Ovary (tissue), 9 donors: ENCODE data around the gene SEMA6D. TPM values are rescaled to one million over a fixed set of nuclear protein-coding genes. Genes with fewer than 3 reads are reported as not detected.

Experiments used
- DNase-seq, 5 donors: peaks; one replicate each; pipeline ENCODE4 v3.0.0-alpha.2; 2019 to 2020
- H3K27ac ChIP-seq, 2 donors: fragments of 200-600 bp; one replicate each; pipeline versions ENCODE4 v1.5.1 to v1.8.0; 2019 to 2022
- H3K27me3 ChIP-seq: fragments of 200-600 bp; one replicate; pipeline ENCODE4 v1.8.0; 2022
- H3K36me3 ChIP-seq: fragments of 200-600 bp; sonication (generic); one replicate; pipeline ENCODE4 v1.5.1; 2019
- H3K4me1 ChIP-seq: one replicate; pipeline ENCODE4 v1.8.1; 2013; ENCODE audit warnings: mild to moderate bottlenecking, moderate library complexity; ENCODE audit not compliant: insufficient read depth
- H3K4me3 ChIP-seq: fragments of 200-600 bp; sonication (generic); one replicate; pipeline ENCODE4 v1.5.1; 2017
- H3K9me3 ChIP-seq, 2 donors: fragments of 200-600 bp in 1 of 2; sonication (generic) in 1 of 2; one replicate each; pipeline versions ENCODE4 v1.5.1 to v1.8.1; 2013 to 2019; ENCODE audit warnings: mild to moderate bottlenecking in 1 of 2, moderate library complexity in 1 of 2
- CTCF ChIP-seq, 3 donors: fragments of 450-650 bp in 2 of 3; fragments of 200-600 bp in 1 of 3; IDR thresholded peaks; one replicate each; pipeline versions ENCODE4 v1.5.1 to v1.8.0; 2016 to 2022; ENCODE audit warnings: antibody characterized with exemption in 3 of 3, mild to moderate bottlenecking in 1 of 3
- EP300 ChIP-seq: sonication (generic); formaldehyde crosslinking; IDR thresholded peaks from one replicate; pipeline ENCODE4 v1.6.1; 2017; ENCODE audit warnings: antibody characterized with exemption
- POLR2A ChIP-seq: fragments of 450-650 bp; IDR thresholded peaks from one replicate; pipeline ENCODE4 v1.6.1; 2017; ENCODE audit warnings: antibody characterized with exemption, mild to moderate bottlenecking, moderate library complexity
- WGBS, 3 donors: extraction: QIAGEN DNeasy Blood & Tissue Kit in 1 of 3; methylation state at CpG; one replicate each; pipeline versions ENCODE4 v1.1.5 to v1.1.7; 2013 to 2017; 5-methylcytosine and 5-hydroxymethylcytosine counted together
- intact Hi-C, 4 donors: fragments of 100-400 bp; cut with DNase I; formaldehyde crosslinking; loops; one replicate each; pipeline versions ENCODE4 v1.11.0 to v1.15.1; 2022 to 2023
- polyA plus RNA-seq, 2 donors: library from polyadenylated mRNA; stranded (reverse); fragments of 200-250 nt in 1 of 2; fragments of 350-450 nt in 1 of 2; fragmentation: Illumina TruSeq in 1 of 2; extraction: RNeasy Lipid Tissue Mini Kit (QIAGEN cat#74804) in 1 of 2; gene quantifications; one replicate each; pipeline ENCODE4 v1.2.3, GENCODE V29; 2013 to 2014
- total RNA-seq, 7 donors: library from RNA; depleted of rRNA in 2 of 7; stranded (reverse); fragments of >200 nt in 2 of 7; fragmentation: NEBNext Ultra II Directional in 3 of 7; extraction: Animal tissue kit (Norgen Biotek cat#: 25700) in 3 of 7; gene quantifications; one replicate each; pipeline versions ENCODE4 v1.1.0 to v1.2.4, GENCODE V29; 2016 to 2023
- donor health status: DM: no; HTN: no; CAD: no; lungs with moderate emphysema.
- donor health status: DM: no; HTN: no; CAD: no.
- donor health status: Bipolar disorder and iron deficiency.
- donor health status: DM: yes; HTN: yes; CAD: no.
- donor health status: DM: no; HTN: no; CAD: no.
- donor health status: DM: yes; HTN: yes; CAD: no.

SEMA6D gene
- total and polyA plus RNA-seq, 9 donors, result 13.7 to 45.3 (median 27.2) TPM

- 40 to 56% (median 46%) methylated on average over 1 of the region's 1 CpG for WGBS, 3 donors
- Histone ChIP-seq H3K9me3 (no peaks in the 10 kb centered on the region), H3K36me3 (no peaks in the 10 kb centered on the region), H3K27me3 (no peaks in the 10 kb centered on the region), H3K4me3 (no peak overlapping the region), H3K27ac (no peak overlapping the region), H3K4me1 (peaks cover 15% of the 10 kb centered on the region)
- DNase-seq, result no peak
- intact Hi-C loops, result loop anchor here in 1 of 4 donors (10.0 kb wide), 1 partner anchor 48 kb away; no protein-coding TSS in a partner anchor
- TF ChIP-seq CTCF (IDR thresholded peaks at IDR 0.05), result no peak
- no peak for TF ChIP-seq EP300
- no peak for TF ChIP-seq POLR2A
Measured at GRCh38 chr15:47726399-47726823, 9.1 kb downstream of the SEMA6D start.

GRCh38 chr15:47727137-47727536 is 9.8 kb downstream of the SEMA6D start:
- TF ChIP-seq POLR2A, result no peak
- TF ChIP-seq CTCF (IDR thresholded peaks at IDR 0.05), result no peak
- TF ChIP-seq EP300, result no peak
- 89 to 94% (median 92%) methylated on average over 4 of the region's 4 CpGs for WGBS, 3 donors
- DNase-seq, result no peak
- Histone ChIP-seq H3K27ac (no peak overlapping the region), H3K4me3 (no peak overlapping the region), H3K4me1 (peaks cover 12% of the 10 kb centered on the region), H3K27me3 (no peaks in the 10 kb centered on the region), H3K36me3 (no peaks in the 10 kb centered on the region), H3K9me3 (no peaks in the 10 kb centered on the region)
- intact Hi-C loops, result loop anchor here in 1 of 4 donors (10.0 kb wide), 1 partner anchor 48 kb away; no protein-coding TSS in a partner anchor

GRCh38 chr15:47727676-47728075 is 10.4 kb downstream of the SEMA6D start:
- Histone ChIP-seq H3K27ac (no peak overlapping the region), H3K4me1 (peaks cover 11% of the 10 kb centered on the region), H3K9me3 (no peaks in the 10 kb centered on the region), H3K27me3 (no peaks in the 10 kb centered on the region), H3K36me3 (no peaks in the 10 kb centered on the region), H3K4me3 (no peak overlapping the region)
- DNase-seq, result no peak
- intact Hi-C loops, result loop anchor here in 1 of 4 donors (10.0 kb wide), 1 partner anchor 47 kb away; no protein-coding TSS in a partner anchor
- 88 to 95% (median 94%) methylated on average over 5 of the region's 5 CpGs for WGBS, 3 donors
- no peak for TF ChIP-seq POLR2A
- no peak for TF ChIP-seq CTCF (IDR thresholded peaks at IDR 0.05)
- TF ChIP-seq EP300, result no peak

- intact Hi-C loops, result loop anchor here in 1 of 4 donors (10.0 kb wide), 1 partner anchor 46 kb away; no protein-coding TSS in a partner anchor
- Histone ChIP-seq H3K36me3 (no peaks in the 10 kb centered on the region), H3K9me3 (no peaks in the 10 kb centered on the region), H3K27me3 (no peaks in the 10 kb centered on the region), H3K4me3 (no peak overlapping the region), H3K27ac (no peak overlapping the region), H3K4me1 (peaks cover 11% of the 10 kb centered on the region)
- TF ChIP-seq CTCF (IDR thresholded peaks at IDR 0.05), result no peak
- WGBS, 3 donors, result 88 to 93% (median 89%) methylated on average over 6 of the region's 6 CpGs
- no peak for DNase-seq
Measured at GRCh38 chr15:47728426-47728825, 11.1 kb downstream of the SEMA6D start.
